Measurements from ENCODE around the gene CRIP2.

DNA sequence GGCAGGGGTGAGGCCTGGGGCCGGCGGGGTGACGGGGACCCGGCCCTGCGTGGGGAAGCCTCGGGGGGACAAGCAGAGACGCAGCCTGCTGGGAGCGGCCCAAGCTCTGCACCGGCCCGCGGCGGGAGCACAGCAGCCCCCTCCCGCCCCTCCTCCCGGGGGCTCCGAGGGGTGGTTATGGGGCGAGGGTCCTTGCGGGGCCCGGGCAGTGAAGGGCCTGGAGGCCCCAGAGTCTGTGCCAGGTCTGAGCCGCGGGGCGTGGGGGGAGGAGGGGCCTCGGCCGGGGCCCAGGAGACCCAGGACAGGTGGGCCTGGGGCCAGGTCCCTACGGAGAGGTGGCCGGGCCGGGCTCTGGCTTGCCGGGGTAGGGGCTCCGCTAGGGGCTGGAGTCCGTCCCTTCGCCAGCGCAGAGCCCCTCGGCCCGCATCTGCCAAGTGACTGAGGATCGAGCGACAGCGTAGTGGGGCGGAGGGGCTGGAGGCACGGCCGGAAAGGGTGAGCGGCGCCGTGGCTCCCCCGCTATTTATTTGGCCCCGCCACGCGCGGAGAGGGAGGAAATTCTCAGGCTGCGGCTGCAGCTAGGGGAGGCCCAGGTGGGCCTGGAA is 52.3 kb downstream of the CRIP2 start:
- no peak for TF ChIP-seq CHD1 (IDR thresholded peaks at IDR 0.05; ENCODE audit: low read depth, low read length)
- no peak for TF ChIP-seq TAF1 (IDR thresholded peaks at IDR 0.05; ENCODE audit: borderline replicate concordance, low read depth, low read length)
